Left ventricle myocardium inferior (tissue), 1 donor: Measurements from ENCODE around the gene TYW1B. TPM values are rescaled to one million over a fixed set of nuclear protein-coding genes. Genes with fewer than 3 reads are reported as not detected.
"Not testable (repeated sequence)": the region's sequence is repeated elsewhere in the genome, so short reads cannot be mapped to it uniquely, and the experiment has no call there.

Experiments
- DNase-seq: peaks from one replicate; pipeline ENCODE4 v3.0.0-alpha.2; 2020
- H3K27ac ChIP-seq: fragments of 200-600 bp; replicated peaks from 2 replicates; pipeline ENCODE4 v1.8.0; 2021
- H3K27me3 ChIP-seq: fragments of 200-600 bp; 2 replicates; pipeline ENCODE4 v1.8.0; 2021; ENCODE audit warnings: low read depth
- H3K36me3 ChIP-seq: fragments of 200-600 bp; 2 replicates; pipeline ENCODE4 v1.8.0; 2021
- H3K4me1 ChIP-seq: fragments of 200-600 bp; 2 replicates; pipeline ENCODE4 v1.8.0; 2021
- H3K4me3 ChIP-seq: fragments of 200-600 bp; 2 replicates; pipeline ENCODE4 v1.8.0; 2021; ENCODE audit warnings: mild to moderate bottlenecking, moderate library complexity
- H3K9me3 ChIP-seq: fragments of 200-600 bp; replicated peaks from 2 replicates; pipeline ENCODE4 v1.8.0; 2021
- intact Hi-C: fragments of 100-400 bp; cut with micrococcal nuclease; formaldehyde crosslinking; loops from one replicate; pipeline ENCODE4 v1.11.0; 2022
- total RNA-seq: library from RNA; stranded (reverse); fragmentation: NEBNext Ultra II Directional; extraction: Animal tissue kit (Norgen Biotek cat#: 25700); gene quantifications from one replicate; pipeline ENCODE4 v1.2.1, GENCODE V29; 2021
- TF ChIP-seq, protein P1 (sequence below): fragments of 200-600 bp; IDR thresholded peaks from 2 replicates; pipeline ENCODE4 v1.8.0; 2021; ENCODE audit warnings: antibody characterized with exemption, mild to moderate bottlenecking, borderline replicate concordance
- donor health status: DM: no; HTN: yes; CAD: no; lungs with severe emphysema.

The TYW1B gene
- total RNA-seq, 1 donor from 2014 or later, result 2.5 TPM

DNA sequence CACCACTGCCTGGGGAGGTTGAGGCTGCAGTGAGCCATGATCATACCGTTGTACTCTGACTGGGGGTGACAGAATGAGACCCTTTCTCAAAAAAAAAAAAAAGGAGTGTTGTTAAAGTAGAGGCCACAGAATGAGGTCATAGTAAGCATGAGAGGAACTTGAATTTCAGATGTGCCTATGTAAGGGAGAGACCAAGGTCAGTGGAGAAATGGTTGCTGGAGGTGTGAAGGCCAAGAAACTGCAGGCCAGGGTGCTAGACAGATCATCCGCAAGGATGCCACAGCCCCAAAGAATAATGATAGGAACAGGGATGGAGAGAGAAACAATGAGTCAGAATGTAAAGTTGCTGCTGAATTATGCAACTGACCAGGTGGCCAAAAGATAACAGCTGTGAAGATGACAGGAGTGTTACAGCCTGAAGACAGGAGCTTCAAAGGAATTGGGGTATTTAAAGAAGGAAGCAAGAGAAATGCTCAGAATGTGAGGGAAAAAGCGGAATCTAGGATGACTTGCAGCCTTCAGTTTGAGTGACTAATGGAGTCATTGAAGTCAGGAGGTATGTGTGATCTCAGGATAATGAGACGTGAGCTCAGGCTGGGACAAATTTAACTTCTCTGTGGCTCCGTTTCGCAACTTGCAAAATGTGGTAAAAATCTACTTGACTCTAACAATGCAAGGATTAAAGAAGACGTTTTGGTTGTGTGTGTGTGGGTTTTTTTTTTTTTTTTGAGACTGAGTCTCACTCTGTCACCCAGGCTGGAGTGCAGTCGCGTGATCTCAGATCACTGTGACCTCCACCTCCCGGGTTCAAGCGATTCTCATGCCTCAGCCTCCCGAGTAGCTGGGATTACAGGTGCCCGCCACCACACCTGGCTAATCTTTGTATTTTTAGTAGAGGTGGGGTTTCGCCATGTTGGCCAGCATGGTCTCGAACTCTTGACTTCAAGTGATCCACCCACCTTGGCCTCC, 22.2 kb downstream of the TYW1B start:
- intact Hi-C loops, result no loop called here
- H3K4me1 ChIP-seq, result no peaks in the 10 kb centered on the region

GRCh38 chr7:72803778-72804177, 24.2 kb downstream of the TYW1B start:
- H3K9me3 ChIP-seq, DNase-seq, intact Hi-C loops, H3K4me1 ChIP-seq, H3K27me3 ChIP-seq, H3K4me3 ChIP-seq, H3K27ac ChIP-seq: not testable (repeated sequence)
- peaks cover 54% of the 10 kb centered on the region for H3K36me3 ChIP-seq

More for the DNA sequence above, 22.2 kb downstream of the TYW1B start:
- H3K36me3 ChIP-seq, result peaks cover 59% of the 10 kb centered on the region
- H3K27me3 ChIP-seq, result no peaks in the 10 kb centered on the region
- H3K4me3 ChIP-seq, result no peak overlapping the region
- H3K27ac ChIP-seq, result no peak overlapping the region
- DNase-seq, result no peak
- H3K9me3 ChIP-seq, result no peaks in the 10 kb centered on the region
- TF ChIP-seq, protein P1, sequence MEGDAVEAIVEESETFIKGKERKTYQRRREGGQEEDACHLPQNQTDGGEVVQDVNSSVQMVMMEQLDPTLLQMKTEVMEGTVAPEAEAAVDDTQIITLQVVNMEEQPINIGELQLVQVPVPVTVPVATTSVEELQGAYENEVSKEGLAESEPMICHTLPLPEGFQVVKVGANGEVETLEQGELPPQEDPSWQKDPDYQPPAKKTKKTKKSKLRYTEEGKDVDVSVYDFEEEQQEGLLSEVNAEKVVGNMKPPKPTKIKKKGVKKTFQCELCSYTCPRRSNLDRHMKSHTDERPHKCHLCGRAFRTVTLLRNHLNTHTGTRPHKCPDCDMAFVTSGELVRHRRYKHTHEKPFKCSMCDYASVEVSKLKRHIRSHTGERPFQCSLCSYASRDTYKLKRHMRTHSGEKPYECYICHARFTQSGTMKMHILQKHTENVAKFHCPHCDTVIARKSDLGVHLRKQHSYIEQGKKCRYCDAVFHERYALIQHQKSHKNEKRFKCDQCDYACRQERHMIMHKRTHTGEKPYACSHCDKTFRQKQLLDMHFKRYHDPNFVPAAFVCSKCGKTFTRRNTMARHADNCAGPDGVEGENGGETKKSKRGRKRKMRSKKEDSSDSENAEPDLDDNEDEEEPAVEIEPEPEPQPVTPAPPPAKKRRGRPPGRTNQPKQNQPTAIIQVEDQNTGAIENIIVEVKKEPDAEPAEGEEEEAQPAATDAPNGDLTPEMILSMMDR, result no peak

GRCh38 chr7:72801564-72801963, 26.4 kb downstream of the TYW1B start:
- H3K9me3 ChIP-seq, intact Hi-C loops, H3K27ac ChIP-seq, H3K4me3 ChIP-seq, H3K4me1 ChIP-seq, DNase-seq, H3K27me3 ChIP-seq: not testable (repeated sequence)
- peaks cover 49% of the 10 kb centered on the region for H3K36me3 ChIP-seq

GRCh38 chr7:72795401-72795800, 32.6 kb downstream of the TYW1B start:
- H3K27me3 ChIP-seq, intact Hi-C loops, H3K27ac ChIP-seq, H3K4me1 ChIP-seq, H3K9me3 ChIP-seq, DNase-seq, H3K4me3 ChIP-seq: not testable (repeated sequence)
- peaks cover 21% of the 10 kb centered on the region for H3K36me3 ChIP-seq

- H3K9me3 ChIP-seq, result no peaks in the 10 kb centered on the region
- DNase-seq, result no peak
- H3K27me3 ChIP-seq, result no peaks in the 10 kb centered on the region
- no peak overlapping the region for H3K4me3 ChIP-seq
- intact Hi-C loops, result no loop called here
- no peak overlapping the region for H3K27ac ChIP-seq
- H3K36me3 ChIP-seq, result peaks cover 15% of the 10 kb centered on the region
- H3K4me1 ChIP-seq, result peaks cover 10% of the 10 kb centered on the region
- TF ChIP-seq, protein P1, result no peak
These were observed 34.2 kb downstream of the TYW1B start for GRCh38 chr7:72793791-72794190.

DNA sequence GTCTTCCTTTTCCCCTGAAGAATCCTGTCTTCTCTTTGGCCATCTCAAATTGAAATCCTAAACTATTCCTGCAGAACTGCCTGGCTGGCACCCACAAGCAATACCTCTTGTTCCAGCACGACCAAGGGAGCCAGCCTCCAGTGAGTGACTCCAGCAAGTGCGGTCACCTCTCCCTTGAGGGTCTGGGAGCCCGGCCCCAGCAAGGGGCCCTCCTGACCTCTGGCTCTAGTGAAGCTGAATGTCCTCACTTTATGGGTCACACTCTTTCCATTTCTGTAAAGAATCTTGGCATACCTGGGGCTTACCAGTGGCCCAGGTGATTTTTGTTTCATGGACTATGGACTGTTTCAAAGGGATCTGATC, 37.3 kb downstream of the TYW1B start:
- H3K4me1 ChIP-seq, intact Hi-C loops: not testable (repeated sequence)

GRCh38 chr7:72790048-72790697, 37.8 kb downstream of the TYW1B start:
- peak; percentile 47 for DNase-seq
- H3K4me3 ChIP-seq, H3K4me1 ChIP-seq, H3K9me3 ChIP-seq, H3K27me3 ChIP-seq, intact Hi-C loops, H3K36me3 ChIP-seq: not testable (repeated sequence)
- peak overlapping the region; percentile 8 for H3K27ac ChIP-seq

More for the DNA sequence above, 37.3 kb downstream of the TYW1B start:
- not testable (repeated sequence) for H3K4me3 ChIP-seq, H3K27me3 ChIP-seq, H3K36me3 ChIP-seq, DNase-seq, H3K9me3 ChIP-seq
- peak overlapping the region; percentile 8 for H3K27ac ChIP-seq
